Ureter (tissue), 1 donor: ENCODE measurements around the gene BLOC1S5. TPM values are rescaled to one million over a fixed set of nuclear protein-coding genes. Genes with fewer than 3 reads are reported as not detected.
"Not testable (repeated sequence)": the region's sequence is repeated elsewhere in the genome, so short reads cannot be mapped to it uniquely, and the experiment has no call there.

Source experiments
- DNase-seq: peaks from one replicate; pipeline ENCODE4 v3.0.0-alpha.2; 2020; ENCODE audit warnings: low spot score
- total RNA-seq: library from RNA; stranded (reverse); gene quantifications from one replicate; pipeline ENCODE4 v1.2.4, GENCODE V29; 2023
- donor health status: DM: yes; HTN: yes; CAD: no.

Gene BLOC1S5
- total RNA-seq, 1 donor from 2014 or later: 10.1 TPM

DNA sequence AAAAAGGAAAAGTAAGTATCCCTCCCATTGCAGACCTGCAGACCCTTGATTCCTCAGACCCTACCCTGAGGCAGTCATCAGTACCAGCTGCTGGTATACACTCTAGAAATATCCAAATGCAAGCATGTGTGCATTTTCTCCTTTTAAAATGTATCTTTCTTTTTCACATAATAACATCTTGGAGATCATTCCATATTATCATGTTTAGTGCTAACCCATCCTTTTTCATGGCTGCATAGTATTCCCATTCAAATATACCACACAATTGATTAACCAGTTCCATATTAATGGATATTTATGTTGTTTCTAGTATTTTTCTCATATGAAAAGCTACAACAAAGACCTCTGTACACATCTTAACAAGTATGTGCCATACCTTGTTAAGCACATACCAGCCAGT lies 70.8 kb downstream of the BLOC1S5 start:
- DNase-seq: no peak

DNA sequence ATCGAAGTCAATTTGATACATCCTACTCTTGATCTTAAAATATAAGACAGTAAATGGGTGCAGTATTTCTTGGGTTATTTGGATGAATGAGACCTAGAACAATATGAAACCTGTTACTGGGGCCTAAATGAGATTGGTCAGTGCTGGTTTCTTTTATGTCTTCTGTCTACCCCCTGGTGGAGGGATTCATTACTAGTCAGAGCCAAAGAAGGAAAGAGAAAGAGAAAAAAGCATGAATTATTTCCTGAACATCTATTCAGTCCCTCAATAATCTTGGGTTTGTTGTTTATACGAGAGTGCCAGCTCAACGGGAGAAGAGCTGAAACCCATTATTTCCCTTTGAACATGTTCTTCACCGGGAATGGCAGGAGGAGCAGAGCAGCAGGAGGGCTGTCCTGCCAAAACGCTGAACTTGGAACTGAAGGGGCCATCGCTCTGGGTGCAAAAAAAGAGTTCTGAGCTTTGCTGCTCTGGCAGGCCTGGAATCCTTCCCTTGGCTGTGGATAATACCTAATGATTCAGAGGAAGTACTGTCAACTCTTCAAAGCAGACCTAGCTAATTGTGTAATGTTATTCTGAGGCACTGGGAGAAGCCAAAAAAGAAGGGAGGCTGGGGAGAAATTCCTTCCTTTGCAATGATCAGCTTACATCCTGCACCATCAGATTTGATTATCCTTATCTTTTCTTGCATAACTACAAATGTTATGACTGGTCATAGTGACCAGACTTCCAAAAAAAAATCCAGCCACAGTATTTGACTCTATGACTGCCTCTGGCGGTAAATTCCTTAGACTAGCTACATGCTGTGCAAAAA lies 72.0 kb downstream of the BLOC1S5 start:
- no peak for DNase-seq

- no peak for DNase-seq
These were observed 72.7 kb downstream of the BLOC1S5 start for GRCh38 chr6:7991536-7991935.

GRCh38 chr6:7986219-7986618 lies 78.0 kb downstream of the BLOC1S5 start:
- DNase-seq: no peak

- DNase-seq: not testable (repeated sequence)
These were observed 80.2 kb downstream of the BLOC1S5 start for GRCh38 chr6:7983967-7984366.

DNA sequence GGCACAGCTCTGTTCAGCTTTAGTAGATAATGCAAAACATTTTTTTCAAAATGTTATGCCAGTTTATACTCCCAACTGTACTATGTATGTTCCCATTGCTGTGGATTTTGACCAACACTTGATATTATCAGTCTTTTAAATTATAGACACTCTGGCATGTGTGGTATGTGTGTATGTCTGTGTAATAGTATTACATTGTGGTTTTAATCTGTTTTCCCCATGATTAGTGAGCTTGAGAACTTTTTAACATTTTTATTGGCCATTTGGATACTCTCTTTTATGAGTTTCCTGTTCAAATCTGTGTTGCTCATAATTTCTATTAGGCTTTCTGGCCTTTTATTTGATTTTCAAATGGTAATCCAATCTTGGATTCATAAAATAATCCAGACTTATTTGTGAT lies 84.4 kb downstream of the BLOC1S5 start:
- DNase-seq: no peak

DNA sequence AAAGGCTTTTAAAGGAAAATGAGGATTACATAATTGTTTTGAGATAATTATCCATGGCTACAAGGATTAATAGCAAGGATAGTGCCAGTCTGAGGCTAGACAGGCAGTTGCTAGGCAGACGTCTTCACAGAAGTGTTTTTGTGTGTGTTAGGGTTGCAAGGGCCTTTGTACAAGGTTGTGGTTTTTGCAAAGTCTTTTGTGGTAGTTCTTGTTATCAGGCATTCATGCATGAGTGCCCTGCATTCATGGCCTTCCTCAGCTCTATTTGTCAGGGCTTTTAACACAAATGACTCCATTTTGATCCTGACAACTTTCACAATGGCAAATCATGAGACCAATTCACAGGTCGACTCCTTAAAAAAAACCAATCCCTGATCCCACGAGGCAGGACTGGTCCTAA lies 85.5 kb downstream of the BLOC1S5 start:
- DNase-seq: no peak

DNA sequence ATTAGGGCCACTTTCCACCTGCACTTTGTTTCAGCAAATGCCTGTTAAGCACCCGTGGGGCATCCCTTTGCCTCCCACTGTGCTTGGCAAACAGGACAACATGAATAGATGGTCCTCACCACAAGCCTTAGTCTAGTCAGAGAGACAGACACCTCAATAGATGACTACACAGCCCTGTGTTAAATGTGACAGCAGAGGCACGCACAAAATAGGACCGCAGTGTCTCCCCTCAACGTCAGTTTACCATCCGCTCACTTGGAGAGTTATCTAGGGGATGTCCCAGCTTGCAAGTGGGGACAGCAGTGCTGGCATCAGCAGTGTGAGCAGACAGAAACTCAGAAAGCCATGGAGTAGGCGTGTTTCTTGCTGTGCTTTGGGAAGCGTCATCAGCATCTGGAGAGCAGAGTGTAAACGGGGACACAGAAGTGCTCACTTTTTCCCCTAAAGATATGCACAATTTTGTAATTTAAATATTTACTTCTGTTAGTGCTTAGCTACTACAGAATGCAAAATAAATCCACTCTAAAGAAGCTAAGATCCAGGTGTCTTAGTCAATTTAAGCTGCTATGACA lies 87.6 kb downstream of the BLOC1S5 start:
- DNase-seq: no peak

DNA sequence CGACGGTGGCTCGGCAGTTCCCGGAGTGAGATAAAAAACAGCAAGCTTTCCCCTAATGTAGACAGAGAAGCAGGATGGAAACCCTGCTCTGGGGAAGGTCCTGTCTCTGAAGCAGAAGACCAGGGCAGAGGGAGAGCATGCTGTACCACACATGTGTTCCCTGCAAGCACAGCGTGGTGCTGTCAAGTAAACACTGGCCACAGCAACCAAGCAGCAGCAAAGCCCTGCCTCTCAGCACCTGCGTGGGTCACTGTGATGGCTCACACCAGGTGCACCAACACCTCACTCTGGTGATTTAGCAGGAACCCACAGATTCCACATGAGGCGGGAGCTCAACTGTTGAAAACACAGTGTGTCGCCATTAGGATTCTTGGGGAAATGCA lies 88.4 kb downstream of the BLOC1S5 start:
- DNase-seq: no peak

GRCh38 chr6:7974938-7975763 lies 89.0 kb downstream of the BLOC1S5 start:
- DNase-seq: peak; percentile 80

DNA sequence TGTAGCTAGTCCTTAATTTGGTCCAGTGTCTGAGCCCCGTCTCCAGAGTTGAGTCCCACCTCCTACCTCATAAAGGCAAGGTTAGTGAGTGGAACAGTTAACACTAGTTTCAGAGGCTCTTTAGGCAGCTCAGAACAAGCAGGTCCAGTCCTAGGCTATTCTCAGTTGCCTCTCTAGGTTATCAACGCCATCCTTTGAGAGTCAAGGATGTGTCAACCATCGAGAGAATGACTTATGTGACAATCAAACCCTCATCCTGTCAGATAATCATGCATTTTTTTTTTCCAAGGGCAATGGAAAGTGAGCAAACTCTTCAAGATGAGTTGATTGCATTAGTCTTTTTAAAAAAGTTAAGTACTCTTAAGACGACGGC lies 89.6 kb downstream of the BLOC1S5 start:
- no peak for DNase-seq

DNA sequence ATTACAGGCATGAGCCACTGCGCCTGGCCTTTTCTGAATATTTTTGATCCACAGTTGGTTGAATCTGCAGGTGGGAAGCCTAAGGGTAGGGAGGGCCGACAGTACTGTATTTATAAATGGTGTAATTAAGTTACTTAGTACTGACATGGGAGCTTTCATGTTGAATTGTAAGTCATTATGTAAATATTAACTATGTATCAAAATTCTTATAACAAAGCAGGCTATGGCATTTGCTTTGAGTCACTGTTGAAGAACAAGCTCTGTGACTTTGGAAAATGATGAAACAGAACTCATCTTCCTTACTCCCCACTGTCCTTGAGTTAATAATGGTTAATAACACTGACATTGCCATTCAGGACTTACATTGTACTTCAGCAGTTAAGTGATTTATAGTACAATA lies 90.6 kb downstream of the BLOC1S5 start:
- no peak for DNase-seq

DNA sequence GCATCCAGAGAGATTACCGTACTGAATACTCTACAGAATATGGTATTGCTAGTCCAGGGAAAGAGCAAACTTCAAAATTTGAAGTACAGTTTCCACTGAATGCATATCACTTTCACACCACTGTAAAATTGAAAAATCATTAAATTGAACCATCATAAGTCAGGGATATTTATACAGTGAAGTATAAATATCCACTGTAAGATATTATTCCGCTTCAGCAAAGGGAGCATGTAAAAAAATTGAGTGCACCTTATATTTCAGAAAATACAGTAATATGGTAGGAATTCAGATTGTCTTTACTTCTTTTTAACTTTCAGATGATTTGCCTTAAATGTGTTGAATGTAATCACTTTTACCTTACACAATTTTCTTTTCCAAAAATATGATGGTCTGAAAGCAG lies 92.7 kb downstream of the BLOC1S5 start:
- DNase-seq: no peak

- no peak for DNase-seq
These were observed 93.6 kb downstream of the BLOC1S5 start for GRCh38 chr6:7970616-7971015.

Other genes starting within 250 kb of the BLOC1S5 start
- gene TXNDC5, start 153.6 kb downstream of the BLOC1S5 start, total RNA-seq: 99.3 TPM
- 31.6 TPM for gene EEF1E1, start 38.2 kb upstream of the BLOC1S5 start, total RNA-seq